NCI-H2107 treated with DMSO at 0.1 percent for 48 hours (cell line): ENCODE data around the gene PPID.
"Not testable (repeated sequence)": the region's sequence is repeated elsewhere in the genome, so short reads cannot be mapped to it uniquely, and the experiment has no call there.

Source experiments
- DNase-seq: peaks from one replicate; lab custom pipeline; 2025; ENCODE audit not compliant: unreplicated experiment; lab: John Stamatoyannopoulos, UW

Gene PPID

DNA sequence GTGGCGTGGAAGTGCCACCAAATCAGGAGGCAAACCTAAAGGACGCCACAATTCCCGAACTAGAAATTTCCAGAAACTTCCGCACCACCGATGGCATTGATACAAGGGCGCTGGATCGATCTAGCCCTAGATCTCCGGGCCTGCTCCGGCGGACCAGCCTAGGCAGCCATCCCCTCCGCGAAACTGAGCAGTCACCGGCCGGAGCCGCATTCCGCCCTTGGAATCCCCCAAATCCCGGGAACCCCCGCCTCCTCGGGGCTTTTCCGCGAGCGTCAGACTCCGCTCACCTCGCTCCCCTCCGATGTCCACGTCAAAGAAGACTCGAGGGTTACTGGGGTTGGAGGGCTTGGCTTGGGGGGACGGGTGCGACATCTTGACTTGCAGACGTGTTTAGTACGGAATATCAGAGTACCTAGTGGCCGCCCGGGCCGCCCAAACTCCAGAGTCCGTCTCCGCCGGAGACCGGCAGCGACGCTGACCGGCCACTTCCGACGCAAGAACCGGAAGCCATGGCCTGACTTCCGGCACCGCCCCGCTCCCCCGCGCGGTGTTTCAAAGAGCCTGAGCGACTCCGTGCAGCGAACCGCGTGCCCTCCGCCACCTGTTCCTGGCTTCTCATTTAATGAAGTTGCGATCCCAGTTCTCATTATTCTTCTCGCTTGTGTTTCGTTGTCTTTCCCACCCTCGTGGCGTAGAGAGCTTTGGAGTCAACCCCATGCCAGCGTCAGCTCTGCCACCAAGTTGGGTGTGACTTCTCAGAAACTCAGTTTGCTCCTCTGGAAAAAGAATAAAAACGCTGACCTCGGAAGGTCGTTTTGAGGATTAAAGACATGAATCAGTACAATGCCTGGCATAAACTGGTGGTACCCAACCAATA, at the start of gene PPID:
Gene PPID, minus strand, starts transcription at position 480 of the 877 bp plus-strand sequence. Its CDS starts 108 bp downstream, at position 372.
- DNase-seq, result peak; percentile 33

DNA sequence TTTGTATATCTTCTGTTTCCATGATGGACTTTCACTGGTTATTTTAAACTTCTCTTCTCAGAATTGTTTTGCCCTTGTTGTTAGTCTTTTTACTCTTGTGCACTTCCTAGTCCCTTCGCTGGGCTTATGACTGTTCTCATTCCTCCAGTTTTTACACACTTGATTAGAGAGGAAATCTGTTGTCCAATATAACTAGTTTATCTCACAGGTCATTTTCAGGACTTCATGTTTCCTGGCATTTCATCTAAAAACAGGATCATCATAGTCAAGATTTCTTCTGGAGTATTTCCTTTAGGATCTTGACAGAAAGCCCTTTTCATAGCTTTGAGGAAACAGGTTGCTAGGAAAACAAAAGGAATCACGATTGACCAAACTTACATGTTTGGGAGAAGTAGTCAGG, 48.6 kb upstream of the PPID start:
- no peak for DNase-seq

DNA sequence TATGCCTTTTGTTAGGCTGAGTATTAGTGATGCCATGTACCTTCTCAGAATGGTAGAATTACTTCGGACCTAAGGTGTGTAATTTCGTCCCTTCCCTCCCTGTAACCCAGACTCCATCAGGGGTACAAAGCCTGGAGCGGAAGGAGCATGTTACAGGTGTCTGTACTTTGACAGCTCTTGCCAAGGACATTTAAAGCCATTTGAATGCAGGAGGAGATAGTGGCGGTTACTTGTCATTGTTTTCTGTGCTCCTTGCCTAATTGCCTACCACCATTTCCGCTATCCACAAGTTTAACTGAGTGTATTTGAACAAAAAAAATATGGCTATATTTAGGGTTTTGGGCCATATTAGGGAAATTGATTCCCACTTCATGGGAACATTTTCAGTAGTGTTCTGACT, 47.5 kb upstream of the PPID start:
- no peak for DNase-seq

DNA sequence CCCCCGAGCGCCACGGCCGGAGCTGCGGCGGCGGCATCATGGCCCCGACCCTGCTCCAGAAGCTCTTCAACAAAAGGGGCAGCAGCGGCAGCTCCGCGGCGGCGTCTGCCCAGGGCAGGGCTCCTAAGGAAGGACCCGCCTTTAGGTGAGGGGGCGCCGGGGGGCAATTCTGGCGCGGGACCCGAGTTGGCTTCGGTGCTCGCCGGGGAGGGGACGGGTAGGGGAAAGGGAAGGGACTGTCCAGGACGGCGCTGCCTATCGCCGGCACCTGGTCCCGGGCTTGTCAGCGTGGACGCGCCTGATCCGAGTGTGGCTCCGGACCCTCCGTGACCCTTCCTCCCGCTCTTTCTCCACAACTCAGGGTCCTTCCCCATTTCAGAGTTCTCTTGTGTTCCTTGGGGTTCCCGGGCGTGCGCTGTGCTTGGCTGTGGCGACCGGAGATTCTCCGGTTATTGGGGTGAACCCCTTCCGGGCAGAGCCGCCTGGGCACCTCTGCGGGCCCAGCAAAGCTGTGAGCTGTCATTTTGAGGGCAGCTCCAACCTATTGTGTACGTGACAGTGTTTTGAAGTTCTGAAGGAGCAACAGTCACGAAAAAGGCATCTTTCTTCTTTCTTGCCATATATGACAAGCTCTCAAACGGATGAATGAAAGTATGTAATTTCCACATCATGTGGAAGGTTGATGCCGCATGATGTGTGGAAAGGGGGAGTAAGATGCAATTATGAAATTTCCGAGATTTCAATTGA, 46.2 kb upstream of the PPID start:
- no peak for DNase-seq

DNA sequence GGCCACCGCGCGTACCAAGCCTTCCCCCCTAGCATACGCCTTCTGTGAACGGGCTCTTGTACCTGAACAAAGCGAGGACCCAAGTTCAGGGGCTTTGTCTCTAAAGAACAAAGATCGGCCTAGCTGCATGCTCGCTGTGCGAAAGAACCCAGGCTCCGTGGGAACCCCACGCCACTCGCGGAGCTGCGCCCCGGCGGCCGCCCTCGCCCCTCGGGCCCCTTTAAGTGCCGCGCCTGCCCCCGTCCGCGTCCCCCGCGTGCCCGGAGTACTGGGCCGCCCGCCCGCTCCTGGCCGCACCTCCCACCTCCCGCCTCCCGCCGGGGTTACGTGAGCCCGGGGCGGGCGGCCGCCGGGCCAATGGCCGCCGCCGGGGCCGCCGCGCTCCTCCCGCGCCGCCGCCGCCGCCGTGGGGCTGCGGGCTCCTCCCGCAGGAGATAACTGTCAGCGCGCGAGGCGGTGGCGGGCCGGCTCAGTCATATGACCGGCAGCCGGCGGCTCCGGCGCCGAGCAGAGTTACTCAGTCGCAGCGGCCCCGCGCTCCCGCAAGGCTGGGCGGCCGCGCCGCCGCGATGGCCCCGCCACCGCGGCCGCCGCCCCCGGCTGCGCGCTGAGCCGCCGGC, 45.5 kb upstream of the PPID start, which contains the start of gene FNIP2:
Gene FNIP2, plus strand, starts transcription at position 472 of the 620 bp plus-strand sequence. CDS start 187 bp downstream, outside the sequence.
- DNase-seq, result no peak

DNA sequence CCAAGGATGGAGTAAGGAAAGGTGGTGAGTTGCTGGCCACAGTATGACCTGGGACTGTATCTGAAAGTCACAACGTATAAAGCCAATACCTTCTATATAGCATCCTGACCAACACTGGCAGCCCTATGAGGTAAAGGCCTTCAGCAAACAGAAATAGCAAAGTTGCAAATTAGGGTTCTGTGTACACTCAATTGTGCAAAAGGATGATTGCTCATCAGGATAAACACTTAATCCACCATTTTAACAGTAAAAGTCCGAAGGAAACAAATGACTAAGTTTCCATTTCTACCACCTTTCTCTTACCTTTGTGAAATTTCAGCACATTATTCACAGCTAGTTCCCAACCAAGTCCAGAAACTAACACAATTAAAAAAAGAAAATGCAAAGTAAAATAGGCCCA, 44.3 kb upstream of the PPID start:
- DNase-seq, result no peak

DNA sequence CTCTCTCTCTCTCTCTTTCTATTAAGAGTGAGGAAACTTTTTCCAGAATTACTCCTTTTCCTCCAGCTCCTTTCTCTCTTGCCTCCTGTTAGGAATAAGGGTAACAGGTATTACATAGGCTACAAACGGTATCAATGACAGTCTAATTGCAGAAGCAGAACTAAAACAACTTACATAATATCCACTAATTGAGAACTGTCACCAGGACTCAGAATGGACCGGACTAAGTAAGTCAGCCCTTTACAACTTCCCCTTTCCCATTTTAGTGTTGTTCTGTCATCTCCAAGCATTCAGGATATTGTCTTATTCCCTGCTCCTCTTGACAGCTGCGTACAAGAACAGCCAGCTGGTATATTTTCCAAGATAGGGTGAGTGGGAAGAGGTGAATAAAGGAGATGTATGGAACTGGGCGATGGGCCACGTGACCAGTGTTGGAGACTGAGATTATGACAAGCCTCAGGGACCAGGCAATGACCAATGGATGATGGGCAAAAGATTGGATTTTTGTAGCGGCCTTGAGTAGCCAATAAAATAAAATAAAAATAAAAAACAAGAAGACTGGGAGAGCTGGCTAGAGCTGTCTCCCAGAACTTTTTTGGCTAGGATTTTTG, 43.3 kb upstream of the PPID start:
- no peak for DNase-seq

DNA sequence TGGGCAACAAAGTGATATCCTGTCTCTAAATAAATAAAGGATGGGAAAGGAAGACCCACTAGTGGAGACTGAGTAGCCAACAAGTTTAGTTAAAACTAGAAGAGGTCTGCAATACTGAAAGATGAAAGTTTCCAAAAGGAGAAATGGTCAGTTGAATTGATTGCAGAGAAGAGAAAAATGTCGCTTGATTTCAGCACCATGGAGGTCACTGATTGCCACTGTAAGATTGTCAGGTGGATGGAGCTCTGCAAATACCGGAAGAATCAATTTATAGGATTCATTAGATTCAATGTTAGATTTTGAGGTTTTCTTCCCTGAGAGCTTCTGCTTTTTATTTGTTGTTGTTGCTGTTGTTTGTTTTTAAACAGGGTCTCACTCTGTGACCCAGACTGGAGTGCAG, 40.3 kb upstream of the PPID start:
- no peak for DNase-seq

DNA sequence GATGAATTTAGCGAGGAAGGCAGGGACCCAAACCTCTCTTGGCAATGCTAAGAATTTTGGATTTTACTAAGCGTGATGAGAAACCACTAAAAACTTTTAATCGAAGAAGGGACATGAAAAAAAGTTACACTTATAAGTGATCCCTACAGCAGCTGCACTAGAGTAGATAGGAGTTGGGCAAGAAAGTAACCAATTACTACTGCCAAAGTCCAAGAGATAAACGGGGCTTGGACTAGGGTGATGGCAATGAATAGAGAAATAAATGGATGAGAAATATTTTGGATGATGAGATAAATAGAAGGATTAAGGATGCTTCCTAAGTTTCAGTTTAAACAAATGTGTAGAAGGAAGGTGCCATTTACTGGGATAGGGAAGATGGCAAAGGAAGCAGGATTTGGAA, 39.4 kb upstream of the PPID start:
- DNase-seq, result no peak

DNA sequence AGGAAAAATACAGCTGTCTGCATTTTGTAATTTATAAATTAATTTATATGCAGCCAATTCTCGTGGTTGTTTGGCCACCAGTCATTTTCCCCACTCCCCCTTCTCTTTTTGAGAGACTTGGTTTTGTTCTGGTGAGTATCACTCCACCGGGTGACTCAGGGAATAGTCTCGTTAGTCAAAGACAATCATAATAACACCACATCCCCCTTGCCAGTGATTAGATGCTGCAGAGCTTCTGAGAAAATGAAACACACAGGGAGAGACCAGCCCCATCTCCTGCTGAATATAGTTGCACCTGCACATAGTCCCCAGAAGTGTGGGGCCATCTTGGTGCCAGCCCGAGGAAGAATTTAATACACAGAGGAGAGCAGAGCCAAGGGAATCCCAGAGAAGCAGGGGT, 37.7 kb upstream of the PPID start:
- DNase-seq, result no peak

DNA sequence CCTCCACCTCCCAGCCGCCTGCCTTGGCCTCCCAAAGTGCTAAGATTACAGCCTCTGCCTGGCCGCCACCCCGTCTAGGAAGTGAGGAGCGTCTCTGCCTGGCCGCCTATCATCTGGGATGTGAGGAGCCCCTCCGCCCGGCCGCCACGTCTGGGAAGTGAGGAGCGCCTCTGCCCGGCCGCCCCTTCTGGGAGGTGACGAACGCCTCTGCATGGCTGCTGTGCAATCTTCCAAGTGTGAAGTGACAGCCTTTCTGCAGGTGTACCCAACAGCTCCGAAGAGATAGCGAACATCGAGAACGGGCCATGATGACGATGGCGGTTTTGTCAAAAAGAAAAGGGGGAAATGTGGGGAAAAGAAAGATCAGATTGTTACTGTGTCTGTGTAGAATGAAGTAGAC, 36.3 kb upstream of the PPID start:
- DNase-seq, result not testable (repeated sequence)

DNA sequence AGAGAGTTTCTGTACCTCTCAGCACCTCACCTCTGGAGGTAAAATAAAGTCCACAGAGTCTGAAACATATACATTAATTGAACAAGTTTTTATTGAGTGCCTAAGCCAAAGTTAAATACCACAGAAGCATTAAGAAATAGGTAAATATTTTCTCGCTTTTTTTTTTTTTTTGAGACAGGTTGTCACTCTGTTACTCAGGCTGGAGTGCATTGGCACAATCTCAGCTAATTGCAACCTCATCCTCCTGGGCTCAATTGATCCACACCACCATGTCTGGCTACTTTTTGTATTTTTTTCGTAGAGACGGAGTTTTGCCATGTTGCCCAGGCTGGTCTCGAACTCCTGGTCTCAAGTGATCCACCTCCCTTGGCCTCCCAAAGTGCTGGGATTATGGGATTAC, 35.5 kb upstream of the PPID start:
- DNase-seq, result no peak

DNA sequence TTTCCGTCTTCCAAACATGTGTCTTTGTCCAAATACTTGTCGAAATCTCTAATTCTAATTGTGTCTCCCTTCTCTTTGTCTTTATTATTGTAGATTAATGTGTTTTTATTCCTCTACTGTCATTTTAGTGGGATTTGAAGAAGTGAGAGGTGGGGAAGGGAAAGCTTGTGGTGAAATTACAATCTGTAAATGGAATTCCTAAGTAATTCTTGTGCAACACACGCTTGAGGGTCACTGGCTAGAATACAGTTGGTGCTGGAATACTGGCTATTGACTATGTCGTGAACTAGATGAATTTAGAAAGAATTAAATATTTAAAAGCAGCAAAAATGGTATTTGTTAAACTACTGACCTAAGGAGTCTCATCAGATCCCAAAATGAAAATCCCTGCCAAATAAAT, 34.9 kb upstream of the PPID start:
- no peak for DNase-seq

DNA sequence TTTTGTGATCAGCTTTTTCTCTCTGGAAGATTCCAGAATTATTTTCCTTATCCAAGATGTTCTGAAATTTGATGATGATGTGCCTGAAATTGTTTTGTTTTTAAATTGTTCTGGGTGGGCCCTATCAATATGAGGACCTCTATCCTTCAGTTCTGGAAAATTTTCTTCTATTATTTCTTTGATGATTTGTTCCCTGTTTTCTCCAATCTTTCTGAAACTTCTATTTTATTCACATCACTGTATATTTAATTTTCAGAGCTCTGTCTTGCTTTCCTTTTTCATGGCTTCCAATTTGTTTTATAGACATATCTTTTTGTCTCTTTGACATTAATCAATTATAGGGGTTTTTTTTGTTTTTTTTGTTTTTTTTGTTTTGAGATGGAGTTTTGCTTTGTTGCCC, 33.4 kb upstream of the PPID start:
- no peak for DNase-seq

DNA sequence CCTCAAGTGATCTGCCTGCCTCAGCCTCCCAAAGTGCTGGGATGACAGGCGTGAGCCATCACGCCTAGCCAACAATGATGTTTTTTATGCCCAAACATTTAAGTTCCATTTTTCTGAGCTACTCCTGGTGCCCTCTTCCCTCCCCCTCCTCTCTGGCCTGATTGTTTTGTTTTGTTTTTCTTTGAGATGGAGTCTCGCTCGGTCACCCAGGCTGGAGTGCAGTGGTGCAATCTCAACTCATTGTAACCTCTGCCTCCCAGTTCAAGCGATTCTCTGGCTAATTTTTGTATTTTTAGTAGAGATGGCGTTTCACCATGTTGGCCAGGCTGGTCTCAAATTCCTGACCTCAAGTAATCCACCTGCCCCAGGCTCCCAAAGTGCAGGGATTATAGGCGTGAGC, 32.6 kb upstream of the PPID start:
- DNase-seq, result not testable (repeated sequence)

DNA sequence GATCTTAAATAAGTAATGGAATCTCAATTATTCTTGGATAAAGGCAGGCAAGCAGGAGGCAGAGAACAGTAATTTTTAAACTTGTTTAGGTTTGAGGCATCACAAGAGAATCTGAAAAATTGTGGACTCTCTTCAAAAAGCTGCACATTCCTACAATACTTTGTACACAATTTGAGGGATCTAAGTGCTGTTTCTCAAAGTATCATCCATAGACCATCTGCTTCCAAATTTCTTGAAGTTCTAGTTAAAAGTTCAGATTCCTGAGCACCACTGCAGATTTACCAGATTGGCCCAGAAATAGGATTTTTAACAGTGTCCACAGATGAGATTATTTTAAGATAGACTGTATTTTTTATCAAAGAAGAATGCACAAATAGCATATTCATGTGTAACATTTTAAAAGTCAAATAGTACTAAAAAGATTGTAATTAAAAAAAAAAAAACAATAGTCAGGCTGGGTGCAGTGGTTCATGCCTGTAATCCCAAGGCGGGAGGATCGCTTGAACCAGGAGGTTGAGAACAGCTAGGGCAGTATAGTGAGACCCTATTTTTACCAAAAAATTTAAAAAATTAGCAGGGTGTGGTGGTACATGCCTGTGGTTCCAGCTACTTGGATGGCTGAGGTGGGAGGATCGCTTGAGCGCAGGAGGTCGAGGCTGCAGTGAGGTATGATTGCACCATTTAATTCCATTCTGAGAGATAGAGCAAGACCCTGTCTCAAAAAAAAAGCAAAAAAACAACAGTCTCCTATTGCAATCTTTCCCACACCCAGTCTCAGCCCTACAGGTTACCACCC, 31.4 kb upstream of the PPID start:
- DNase-seq, result no peak

DNA sequence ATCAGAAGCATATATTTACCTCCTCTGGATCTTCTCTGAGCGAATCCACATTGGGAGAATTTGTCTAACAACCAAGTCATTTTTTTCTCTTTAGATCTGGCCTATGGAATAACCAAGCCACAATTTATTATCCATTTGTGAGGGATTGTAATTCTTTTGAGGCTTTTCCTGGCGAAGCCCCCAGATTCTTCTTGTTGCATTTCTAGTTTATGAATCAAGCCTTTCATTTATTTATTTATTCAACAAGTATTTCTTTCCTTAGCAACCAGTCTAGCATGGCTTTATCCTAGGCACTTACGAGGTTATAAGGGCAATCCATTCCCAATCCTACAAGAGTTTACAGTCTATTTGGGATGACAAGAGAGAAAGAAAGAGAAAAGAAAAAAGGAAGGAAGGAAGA, 27.2 kb upstream of the PPID start:
- no peak for DNase-seq

DNA sequence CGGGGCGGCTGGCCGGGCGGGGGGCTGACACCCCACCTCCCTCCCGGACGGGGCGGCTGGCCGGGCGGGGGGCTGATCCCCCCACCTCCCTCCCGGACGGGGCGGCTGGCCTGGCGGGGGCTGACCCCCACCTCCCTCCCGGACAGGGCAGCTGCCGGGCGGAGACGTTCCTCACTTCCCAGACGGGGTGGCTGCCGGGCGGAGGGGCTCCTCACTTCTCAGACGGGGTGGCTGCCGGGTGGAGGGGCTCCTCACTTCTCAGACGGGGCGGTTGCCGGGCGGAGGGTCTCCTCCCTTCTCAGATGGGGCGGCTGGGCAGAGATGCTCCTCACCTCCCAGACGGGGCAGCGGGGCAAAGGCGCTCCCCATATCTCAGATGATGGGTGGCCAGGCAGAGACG, 23.3 kb upstream of the PPID start:
- DNase-seq, result not testable (repeated sequence)

DNA sequence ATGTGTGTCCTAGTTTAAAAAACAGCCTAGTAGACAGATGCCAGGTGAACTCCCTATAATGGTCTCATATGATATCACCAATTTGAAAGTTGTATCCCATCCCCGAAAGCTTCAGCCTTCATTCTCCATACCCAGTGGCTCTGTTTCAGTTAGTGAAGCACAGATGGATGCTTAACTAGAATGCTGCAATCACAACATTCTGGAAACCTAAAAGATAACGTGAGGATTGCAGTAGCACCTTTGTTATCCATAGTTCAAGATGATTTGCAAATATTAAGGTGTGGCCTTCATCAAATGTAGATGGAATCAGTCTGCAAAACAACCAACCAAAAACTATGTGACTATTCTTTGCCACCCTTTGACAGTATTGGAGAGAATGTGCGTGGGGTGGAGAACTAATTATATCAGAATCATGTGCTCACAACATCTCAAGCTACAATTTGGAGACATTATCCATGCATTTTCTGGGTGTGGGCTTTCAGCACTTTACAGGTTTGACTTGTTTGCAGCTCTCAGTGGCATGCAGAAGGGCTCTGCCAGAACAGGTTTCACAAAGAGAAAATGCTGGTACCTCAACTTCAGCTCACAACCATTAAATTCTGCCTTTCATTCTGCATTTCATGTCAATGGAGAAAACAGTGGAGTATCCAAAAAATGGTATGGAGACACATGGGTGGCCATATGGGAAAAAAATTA, 18.3 kb upstream of the PPID start:
- DNase-seq, result no peak

DNA sequence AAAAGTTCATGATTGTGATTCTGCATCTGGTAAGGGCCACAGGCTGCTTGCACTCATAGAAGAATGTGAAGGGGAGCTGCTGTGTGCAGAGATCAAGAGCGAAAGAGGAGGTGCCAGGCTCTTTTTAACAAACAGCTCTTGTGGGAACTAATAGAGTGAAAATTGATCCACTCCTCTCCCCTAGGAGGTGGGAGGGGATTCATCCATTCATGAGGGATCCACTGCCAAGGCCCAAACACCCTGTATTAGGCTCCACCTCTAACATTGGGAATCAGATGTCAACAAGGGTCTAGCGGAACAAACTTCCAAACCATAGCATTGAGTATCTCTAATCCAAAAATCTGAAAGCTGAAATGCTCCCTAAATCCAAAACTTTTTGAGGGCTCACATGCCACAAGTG, 16.4 kb upstream of the PPID start:
- DNase-seq, result no peak
